HG02970 (cell line): ENCODE results near the gene TMEM186.
"Not testable (repeated sequence)": the region's sequence is repeated elsewhere in the genome, so short reads cannot be mapped to it uniquely, and the experiment has no call there.

Experiments used
- ATAC-seq: cut with Tn5 transposase; IDR thresholded peaks from one replicate; pipeline ENCODE4 v1.9.1; 2021; ENCODE audit warnings: mild to moderate bottlenecking, moderate library complexity, moderate number of reproducible peaks; ENCODE audit not compliant: unreplicated experiment, low FRiP score

Gene TMEM186

DNA sequence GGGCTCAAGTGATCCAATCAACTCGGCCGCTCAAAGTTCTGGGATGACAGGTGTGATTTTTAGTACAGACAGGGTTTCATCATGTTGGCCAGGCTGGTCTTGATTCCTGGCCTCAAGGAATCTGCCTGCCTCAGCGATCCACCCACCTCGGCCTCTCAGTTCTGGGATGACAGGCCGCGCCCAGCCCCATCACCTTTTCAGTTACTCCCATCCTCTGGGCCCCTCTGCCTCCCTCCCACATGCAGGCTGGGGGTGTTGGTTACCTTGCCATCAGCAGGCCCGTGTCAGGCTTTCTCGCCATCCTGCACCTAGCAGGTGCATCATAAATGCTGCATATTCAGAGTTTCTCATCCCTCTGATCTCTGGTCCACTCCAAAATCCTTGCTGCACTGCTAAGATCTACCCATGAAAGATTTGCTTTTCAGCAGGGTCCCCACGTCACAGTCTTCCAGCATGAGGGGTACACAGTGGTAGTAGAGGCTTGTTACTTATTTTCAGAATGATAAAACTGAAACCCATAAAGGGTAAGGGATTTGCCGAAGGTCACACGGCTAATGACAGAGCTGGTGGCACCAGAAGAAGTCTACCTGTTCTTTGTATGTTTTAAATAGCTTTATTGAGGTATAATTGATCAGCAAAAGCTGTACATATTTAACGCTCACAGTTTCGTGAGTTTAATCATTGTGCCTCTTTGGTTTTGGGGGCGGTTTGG lies 16.8 kb upstream of the TMEM186 start:
- ATAC-seq, result no peak

GRCh38 chr16:8812162-8812843 lies 14.9 kb upstream of the TMEM186 start:
- ATAC-seq, result no peak

GRCh38 chr16:8808613-8809353 lies 11.3 kb upstream of the TMEM186 start:
- no peak for ATAC-seq

GRCh38 chr16:8808009-8808408 lies 10.6 kb upstream of the TMEM186 start:
- no peak for ATAC-seq

GRCh38 chr16:8807189-8807588 lies 9.8 kb upstream of the TMEM186 start:
- ATAC-seq, result no peak

- no peak for ATAC-seq
Observed at GRCh38 chr16:8806272-8806983, 9.0 kb upstream of the TMEM186 start.

GRCh38 chr16:8804313-8804712 lies 6.9 kb upstream of the TMEM186 start:
- no peak for ATAC-seq

DNA sequence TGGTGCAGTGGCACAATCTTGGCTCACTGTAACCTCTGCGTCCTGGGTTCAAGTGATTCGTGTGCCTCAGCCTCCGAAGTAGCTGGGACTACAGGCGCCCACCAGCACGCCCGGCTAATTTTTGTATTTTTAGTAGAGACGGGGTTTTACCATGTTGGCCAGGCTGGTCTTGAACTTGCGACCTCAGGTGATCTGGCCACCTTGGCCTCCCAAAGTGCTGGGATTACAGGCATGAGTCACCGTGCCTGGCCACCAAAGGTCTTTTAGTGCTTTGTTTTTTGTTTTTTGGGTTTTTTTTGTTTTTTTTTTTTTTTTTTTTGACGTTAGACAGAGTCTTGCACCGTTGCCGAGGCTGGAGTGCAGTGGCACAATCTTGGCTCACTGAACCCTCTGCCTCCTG lies 6.3 kb upstream of the TMEM186 start:
- not testable (repeated sequence) for ATAC-seq

DNA sequence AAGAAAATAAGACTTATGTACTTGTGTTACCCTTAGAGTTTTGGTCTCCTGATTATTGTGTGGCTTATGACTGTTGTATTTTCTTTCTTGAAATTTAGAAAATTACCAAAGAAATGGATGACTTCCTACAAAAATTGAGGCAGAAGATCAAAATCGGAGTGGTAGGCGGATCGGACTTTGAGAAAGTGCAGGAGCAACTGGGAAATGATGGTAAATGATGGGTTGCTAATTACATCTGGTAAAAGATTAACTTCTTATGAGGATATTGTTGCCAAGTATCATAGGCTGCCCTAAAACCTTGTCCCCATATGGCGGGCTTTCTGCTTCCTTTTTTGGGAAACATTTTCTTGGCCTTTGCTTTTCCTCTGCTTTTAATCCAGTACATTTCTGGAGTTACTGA lies 4.3 kb upstream of the TMEM186 start:
- ATAC-seq, result no peak

DNA sequence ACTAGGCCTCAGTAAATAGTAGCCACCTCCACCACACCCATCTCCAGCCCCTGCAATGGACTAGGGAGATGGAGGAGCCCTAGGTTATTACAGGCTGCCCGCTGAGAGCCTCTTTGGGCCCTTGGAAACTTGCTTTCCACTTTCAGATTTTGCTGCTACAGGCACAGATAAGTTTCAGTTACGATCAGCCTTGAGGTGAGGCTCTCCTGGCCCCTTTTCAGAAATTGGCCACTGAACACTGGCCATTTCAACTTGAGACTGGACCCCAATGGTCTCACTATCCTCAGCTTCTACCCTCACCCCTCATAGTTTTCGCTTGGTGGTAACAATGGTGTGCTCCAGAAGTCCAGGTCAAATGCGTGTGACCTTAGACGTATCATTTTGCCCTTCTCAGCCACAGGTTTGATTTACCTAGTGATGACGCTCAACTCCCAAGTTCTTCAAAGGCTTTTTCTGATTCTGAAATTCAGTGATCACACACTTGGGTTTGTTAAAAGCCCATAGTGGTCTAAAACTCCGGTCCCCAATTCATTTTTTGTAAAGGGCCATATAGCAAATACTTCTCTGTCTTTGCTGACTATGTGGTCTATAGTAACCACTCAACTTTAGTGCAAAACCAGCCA lies 1.2 kb upstream of the TMEM186 start:
- no peak for ATAC-seq

DNA sequence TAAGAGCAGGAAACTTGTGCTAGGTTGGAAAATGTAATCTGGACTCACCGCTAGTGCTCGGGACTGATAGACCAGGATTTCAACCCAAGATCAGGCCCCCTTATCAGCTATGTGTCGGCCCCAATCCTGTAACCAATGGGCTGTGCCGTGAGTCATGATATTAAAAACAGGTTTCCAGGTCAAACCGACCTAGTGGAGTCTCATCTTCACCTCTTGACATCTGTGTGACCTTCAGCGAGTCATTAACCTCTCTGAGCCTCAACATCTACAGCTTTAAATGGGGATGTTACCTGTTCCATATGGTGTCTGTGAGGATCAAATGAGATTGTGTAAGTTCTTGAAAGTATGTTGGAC lies 712 bp upstream of the TMEM186 start:
- ATAC-seq, result no peak

- ATAC-seq, result no peak
Observed at GRCh38 chr16:8796469-8797363, 723 bp downstream of the TMEM186 start.

- no peak for ATAC-seq
Observed at GRCh38 chr16:8795818-8796217, 1.6 kb downstream of the TMEM186 start.

- ATAC-seq, result no peak
Observed at GRCh38 chr16:8795091-8795490, 2.3 kb downstream of the TMEM186 start.

- ATAC-seq, result no peak
Observed at GRCh38 chr16:8788578-8789172, 8.8 kb downstream of the TMEM186 start.

DNA sequence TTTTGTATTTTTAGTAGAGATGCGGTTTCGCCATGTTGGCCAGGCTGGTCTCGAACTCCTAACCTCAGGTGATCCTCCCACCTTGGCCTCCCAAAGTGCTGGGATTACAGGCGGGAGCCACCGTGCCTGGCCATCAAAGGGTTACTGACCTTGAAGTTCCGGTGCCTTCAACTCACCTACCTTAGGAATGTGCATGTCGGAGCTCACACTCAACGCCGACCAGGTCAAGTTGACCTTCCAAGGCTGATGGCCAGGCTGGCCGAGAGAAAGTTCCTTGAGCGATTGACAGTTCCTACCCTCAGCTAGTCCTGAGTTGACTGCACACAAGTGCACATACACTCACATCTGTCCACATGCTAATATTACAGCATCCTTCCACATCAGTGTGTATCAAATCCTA lies 11.1 kb downstream of the TMEM186 start:
- not testable (repeated sequence) for ATAC-seq

- ATAC-seq, result no peak
Observed at GRCh38 chr16:8785408-8785807, 12.0 kb downstream of the TMEM186 start.

- no peak for ATAC-seq
Observed at GRCh38 chr16:8782673-8783072, 14.8 kb downstream of the TMEM186 start.

DNA sequence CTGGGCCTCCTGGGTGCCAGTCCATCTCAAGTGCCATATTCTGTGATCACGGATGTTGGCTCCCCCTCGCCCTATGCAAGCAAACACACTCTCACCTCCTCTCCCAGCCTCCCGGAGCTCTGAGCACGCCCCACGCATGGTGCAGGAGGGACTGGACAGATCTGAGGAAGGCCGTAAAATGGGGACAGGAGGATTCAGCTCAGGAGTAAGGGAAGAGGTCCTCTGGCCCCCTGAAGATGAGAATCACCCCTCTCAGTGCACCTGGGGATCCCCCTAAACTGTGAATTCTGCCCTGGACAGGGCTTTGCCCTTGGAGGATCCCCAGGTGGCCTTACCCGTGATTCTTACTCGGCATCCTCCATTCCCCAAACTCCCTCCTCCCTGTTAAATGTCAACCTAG lies 15.6 kb downstream of the TMEM186 start:
- no peak for ATAC-seq
